ENCODE results near the gene ADAP1. TPM values are rescaled to one million over a fixed set of nuclear protein-coding genes. Genes with fewer than 3 reads are reported as not detected.

The ADAP1 gene
- total and polyA plus RNA-seq, 2 of the 13 experiments (the other 11 are each of a cell fraction or from before 2014, with no cell fraction given) = 10.5 to 24.6 TPM

- no peak for TF ChIP-seq BCL3 (CRISPR knock-in tag; IDR thresholded peaks at IDR 0.05)
- TF ChIP-seq FOXO1 (CRISPR knock-in tag; IDR thresholded peaks at IDR 0.05) = no peak
- 0 out of 2 replicates have a peak, but pooled peaks have one; percentile 22 for TF ChIP-seq ZNF605 (CRISPR knock-in tag; IDR thresholded peaks at IDR 0.05)
- no peak for TF ChIP-seq SATB2 (CRISPR knock-in tag; IDR thresholded peaks at IDR 0.05)
- peak; percentile 16 for TF ChIP-seq AGO2 (optimal IDR thresholded peaks at IDR 0.05; ENCODE audit: low read depth, low read length)
- peak; percentile 4 for TF ChIP-seq HNRNPK (IDR thresholded peaks at IDR 0.05; ENCODE audit: low read depth, low read length, poor library complexity, severe bottlenecking)
- TF ChIP-seq, protein P1, sequence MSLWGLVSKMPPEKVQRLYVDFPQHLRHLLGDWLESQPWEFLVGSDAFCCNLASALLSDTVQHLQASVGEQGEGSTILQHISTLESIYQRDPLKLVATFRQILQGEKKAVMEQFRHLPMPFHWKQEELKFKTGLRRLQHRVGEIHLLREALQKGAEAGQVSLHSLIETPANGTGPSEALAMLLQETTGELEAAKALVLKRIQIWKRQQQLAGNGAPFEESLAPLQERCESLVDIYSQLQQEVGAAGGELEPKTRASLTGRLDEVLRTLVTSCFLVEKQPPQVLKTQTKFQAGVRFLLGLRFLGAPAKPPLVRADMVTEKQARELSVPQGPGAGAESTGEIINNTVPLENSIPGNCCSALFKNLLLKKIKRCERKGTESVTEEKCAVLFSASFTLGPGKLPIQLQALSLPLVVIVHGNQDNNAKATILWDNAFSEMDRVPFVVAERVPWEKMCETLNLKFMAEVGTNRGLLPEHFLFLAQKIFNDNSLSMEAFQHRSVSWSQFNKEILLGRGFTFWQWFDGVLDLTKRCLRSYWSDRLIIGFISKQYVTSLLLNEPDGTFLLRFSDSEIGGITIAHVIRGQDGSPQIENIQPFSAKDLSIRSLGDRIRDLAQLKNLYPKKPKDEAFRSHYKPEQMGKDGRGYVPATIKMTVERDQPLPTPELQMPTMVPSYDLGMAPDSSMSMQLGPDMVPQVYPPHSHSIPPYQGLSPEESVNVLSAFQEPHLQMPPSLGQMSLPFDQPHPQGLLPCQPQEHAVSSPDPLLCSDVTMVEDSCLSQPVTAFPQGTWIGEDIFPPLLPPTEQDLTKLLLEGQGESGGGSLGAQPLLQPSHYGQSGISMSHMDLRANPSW (CRISPR knock-in tag; IDR thresholded peaks at IDR 0.05; ENCODE audit: borderline replicate concordance) = no peak
- no peak for TF ChIP-seq ZNF687 (CRISPR knock-in tag; IDR thresholded peaks at IDR 0.05)
- TF ChIP-seq SAP130 (CRISPR knock-in tag; IDR thresholded peaks at IDR 0.05; ENCODE audit: low read depth) = no peak
Observed at GRCh38 chr7:900331-901040, 54.0 kb downstream of the ADAP1 start (continued).
